BE2C (cell line): ENCODE results near the gene FGD2.
"Not testable (repeated sequence)": the region's sequence is repeated elsewhere in the genome, so short reads cannot be mapped to it uniquely, and the experiment has no call there.

Experiments used
- DNase-seq: peaks from one replicate; pipeline ENCODE4 v3.0.0-alpha.2; 2020
- H3K27me3 ChIP-seq: fragments of 250-450 bp; sonication (Bioruptor Pico); 2 replicates; pipeline ENCODE4 v1.5.1; 2020; ENCODE audit warnings: mild to moderate bottlenecking
- H3K36me3 ChIP-seq: fragments of 250-450 bp; sonication (Bioruptor Pico); 2 replicates; pipeline ENCODE4 v1.5.1; 2020; ENCODE audit warnings: mild to moderate bottlenecking
- H3K4me1 ChIP-seq: fragments of 250-450 bp; sonication (Bioruptor Pico); 2 replicates; pipeline ENCODE4 v1.5.1; 2020
- H3K4me3 ChIP-seq: 2 replicates; pipeline ENCODE4 v1.5.1; 2011; ENCODE audit warnings: low read depth, low read length
- H3K9me3 ChIP-seq: fragments of 250-450 bp; sonication (Bioruptor Pico); 2 replicates; pipeline ENCODE4 v1.5.1; 2020
- TF ChIP-seq, protein P1 (sequence below): IDR thresholded peaks from 2 replicates; pipeline ENCODE4 v1.5.1; 2012; ENCODE audit warnings: mild to moderate bottlenecking, low read depth, low read length

FGD2 gene

DNA sequence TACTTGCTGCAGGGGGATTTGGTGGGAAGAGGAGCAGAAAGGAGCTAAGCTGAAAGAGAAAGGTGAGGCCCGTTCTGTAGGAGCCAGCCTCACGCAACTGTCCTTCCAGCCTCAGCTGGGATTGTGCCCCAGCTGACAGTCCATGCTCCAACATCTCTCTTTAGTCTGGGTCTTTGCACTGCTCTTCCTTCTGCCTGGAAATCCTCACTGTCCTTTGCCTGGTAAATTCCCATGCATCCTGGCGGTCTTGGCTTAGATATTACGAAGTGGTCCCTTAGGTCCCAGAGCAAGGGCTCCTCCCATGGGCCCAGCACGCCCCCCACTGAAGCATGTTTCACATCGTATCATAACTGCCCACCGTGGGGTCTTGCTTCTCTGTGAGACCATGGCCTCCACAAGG lies 52.2 kb downstream of the FGD2 start:
- Histone ChIP-seq H3K9me3 (no peaks in the 10 kb centered on the region), H3K27me3 (no peaks in the 10 kb centered on the region), H3K4me1 (peaks cover 11% of the 10 kb centered on the region), H3K36me3 (no peaks in the 10 kb centered on the region), H3K4me3 (no peak overlapping the region)
- no peak for DNase-seq
- TF ChIP-seq, protein P1, sequence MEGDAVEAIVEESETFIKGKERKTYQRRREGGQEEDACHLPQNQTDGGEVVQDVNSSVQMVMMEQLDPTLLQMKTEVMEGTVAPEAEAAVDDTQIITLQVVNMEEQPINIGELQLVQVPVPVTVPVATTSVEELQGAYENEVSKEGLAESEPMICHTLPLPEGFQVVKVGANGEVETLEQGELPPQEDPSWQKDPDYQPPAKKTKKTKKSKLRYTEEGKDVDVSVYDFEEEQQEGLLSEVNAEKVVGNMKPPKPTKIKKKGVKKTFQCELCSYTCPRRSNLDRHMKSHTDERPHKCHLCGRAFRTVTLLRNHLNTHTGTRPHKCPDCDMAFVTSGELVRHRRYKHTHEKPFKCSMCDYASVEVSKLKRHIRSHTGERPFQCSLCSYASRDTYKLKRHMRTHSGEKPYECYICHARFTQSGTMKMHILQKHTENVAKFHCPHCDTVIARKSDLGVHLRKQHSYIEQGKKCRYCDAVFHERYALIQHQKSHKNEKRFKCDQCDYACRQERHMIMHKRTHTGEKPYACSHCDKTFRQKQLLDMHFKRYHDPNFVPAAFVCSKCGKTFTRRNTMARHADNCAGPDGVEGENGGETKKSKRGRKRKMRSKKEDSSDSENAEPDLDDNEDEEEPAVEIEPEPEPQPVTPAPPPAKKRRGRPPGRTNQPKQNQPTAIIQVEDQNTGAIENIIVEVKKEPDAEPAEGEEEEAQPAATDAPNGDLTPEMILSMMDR, result no peak

- TF ChIP-seq, protein P1, result no peak
- no peaks in the 10 kb centered on the region for H3K27me3 ChIP-seq
- H3K9me3 ChIP-seq, result no peaks in the 10 kb centered on the region
- no peak for DNase-seq
- no peak overlapping the region for H3K4me3 ChIP-seq
- no peaks in the 10 kb centered on the region for H3K36me3 ChIP-seq
- peaks cover 11% of the 10 kb centered on the region for H3K4me1 ChIP-seq
These were observed 52.7 kb downstream of the FGD2 start for GRCh38 chr6:37058084-37058586.

DNA sequence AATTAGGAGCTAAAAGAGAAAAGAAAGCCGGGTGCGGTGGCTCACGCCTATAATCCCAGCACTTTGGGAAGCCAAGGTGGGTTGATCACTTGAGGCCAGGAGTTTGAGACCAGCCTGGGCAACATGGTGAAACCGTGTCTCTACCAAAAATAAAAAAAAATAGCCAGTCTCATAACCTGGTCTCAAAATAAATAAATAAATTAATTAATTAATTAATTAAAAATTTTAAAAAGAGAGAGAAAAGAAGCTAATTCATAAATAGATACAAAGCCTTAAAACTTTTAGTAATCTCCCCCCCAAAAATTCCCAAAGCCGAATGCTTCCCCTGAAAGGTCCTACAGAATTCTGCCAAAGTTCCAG lies 53.5 kb downstream of the FGD2 start:
- peaks cover 11% of the 10 kb centered on the region for H3K4me1 ChIP-seq
- not testable (repeated sequence) for DNase-seq, H3K27me3 ChIP-seq, H3K9me3 ChIP-seq, H3K36me3 ChIP-seq, H3K4me3 ChIP-seq

- H3K4me1 ChIP-seq, result peaks cover 11% of the 10 kb centered on the region
- H3K36me3 ChIP-seq, result no peaks in the 10 kb centered on the region
- DNase-seq, result peak; percentile 70
- H3K4me3 ChIP-seq, result no peak overlapping the region
- H3K27me3 ChIP-seq, result no peaks in the 10 kb centered on the region
- no peaks in the 10 kb centered on the region for H3K9me3 ChIP-seq
- TF ChIP-seq, protein P1, result peak; percentile 57
These were observed 54.1 kb downstream of the FGD2 start for GRCh38 chr6:37059344-37060194.

GRCh38 chr6:37060195-37060559 lies 54.7 kb downstream of the FGD2 start:
- Histone ChIP-seq H3K27me3 (no peaks in the 10 kb centered on the region), H3K4me3 (no peak overlapping the region), H3K36me3 (no peaks in the 10 kb centered on the region), H3K4me1 (peaks cover 11% of the 10 kb centered on the region), H3K9me3 (no peaks in the 10 kb centered on the region)
- DNase-seq, result no peak
- TF ChIP-seq, protein P1, result no peak

DNA sequence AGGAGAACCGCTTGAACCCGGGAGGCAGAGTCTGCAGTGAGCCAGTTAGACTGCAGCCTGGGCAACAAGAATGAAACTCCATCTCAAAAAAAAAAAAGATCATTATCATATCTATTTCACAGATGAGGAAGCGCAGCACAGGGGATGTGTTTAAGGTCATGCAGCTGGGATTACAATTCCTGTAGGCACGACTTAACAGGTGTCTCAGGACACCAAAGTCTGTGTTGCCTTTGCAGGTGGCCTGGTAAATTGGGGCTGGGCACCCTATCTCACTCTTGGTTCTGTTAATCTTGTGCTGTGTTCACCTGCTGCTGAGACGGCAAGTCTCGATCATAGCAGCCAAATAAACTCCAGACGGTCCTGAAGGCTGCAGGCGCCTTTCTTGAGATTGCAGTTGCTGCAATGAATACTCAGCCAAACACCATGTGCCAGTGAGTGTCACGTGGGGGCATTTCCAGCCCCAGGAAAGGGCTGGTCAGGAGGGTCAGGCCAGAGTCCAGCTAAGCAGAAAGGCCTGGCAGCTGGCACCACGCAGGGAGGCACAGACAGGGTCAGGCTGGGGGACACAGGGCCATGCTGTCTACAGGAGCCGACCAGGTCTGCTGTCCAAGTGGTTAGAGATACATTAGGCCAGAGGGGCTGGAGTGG lies 55.8 kb downstream of the FGD2 start:
- peaks cover 11% of the 10 kb centered on the region for H3K4me1 ChIP-seq
- H3K36me3 ChIP-seq, result no peaks in the 10 kb centered on the region
- H3K4me3 ChIP-seq, result no peak overlapping the region
- no peaks in the 10 kb centered on the region for H3K27me3 ChIP-seq
- TF ChIP-seq, protein P1, result no peak
- DNase-seq, result no peak
- no peaks in the 10 kb centered on the region for H3K9me3 ChIP-seq
